T47D (cell line): ENCODE results near the gene KNTC1.

Experiments
- DNase-seq, 2 experiments: peaks; one replicate each; pipeline versions ENCODE4 v3.0.0 to v3.0.0-alpha.2; 2011 to 2012; ENCODE audit warnings: low read depth in 1 of 2, low spot score in 1 of 2
- JUND ChIP-seq: IDR thresholded peaks from 2 replicates; pipeline ENCODE4 v1.6.1; 2012; ENCODE audit warnings: low read depth
- in situ Hi-C: cut with HindIII; loops from 2 replicates; pipeline ENCODE4 v1.10.0; 2016; ENCODE audit warnings: low sequenced_read_pairs, low pct_unique_long_range_greater_than_20kb

The KNTC1 gene

DNA sequence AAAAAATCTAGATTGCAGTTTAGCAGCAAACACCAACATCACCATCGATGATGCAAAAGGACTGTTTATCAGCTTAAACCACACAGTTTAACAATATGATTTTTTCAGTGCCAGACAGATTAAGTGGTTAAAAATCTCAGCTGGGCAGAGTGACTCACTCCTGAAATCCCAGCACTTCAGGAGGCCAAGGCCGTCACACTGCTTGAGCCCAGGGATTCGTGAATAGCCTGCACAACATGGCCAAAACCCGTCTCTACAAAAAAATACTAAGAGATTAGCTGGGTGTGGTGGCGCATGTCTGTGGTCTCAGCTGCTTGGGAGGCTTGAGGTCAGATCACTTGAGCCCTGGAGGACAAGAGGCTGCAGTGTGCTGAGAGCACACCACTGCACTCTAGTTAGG lies 9.2 kb upstream of the KNTC1 start:
- no peak for DNase-seq
- TF ChIP-seq JUND = no peak
- in situ Hi-C loops = no loop called here

GRCh38 chr12:122518908-122519307 lies 8.1 kb upstream of the KNTC1 start:
- no peak for DNase-seq
- in situ Hi-C loops = no loop called here
- TF ChIP-seq JUND = no peak

GRCh38 chr12:122519418-122519817 lies 7.6 kb upstream of the KNTC1 start:
- in situ Hi-C loops = no loop called here
- DNase-seq = no peak
- no peak for TF ChIP-seq JUND

DNA sequence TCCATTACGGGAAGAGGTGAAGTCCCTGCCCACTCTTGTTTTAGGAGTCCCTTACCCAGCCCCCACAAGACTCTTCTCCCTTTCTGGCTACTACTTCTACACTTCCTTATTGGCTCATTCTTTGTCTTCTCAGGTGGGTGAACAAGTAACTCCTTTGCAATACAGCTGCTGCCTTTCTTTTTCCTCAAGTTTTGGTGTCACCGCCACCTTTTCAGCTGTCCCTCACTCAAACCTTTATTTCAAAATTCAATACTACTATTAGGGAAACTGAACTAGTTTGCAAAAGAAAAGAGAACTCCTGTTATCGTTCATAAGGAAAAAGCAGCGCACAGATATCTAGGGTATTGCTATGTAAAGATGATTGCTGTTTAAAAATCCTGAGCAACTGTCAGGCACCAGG lies 6.4 kb upstream of the KNTC1 start:
- DNase-seq = no peak
- in situ Hi-C loops = no loop called here
- no peak for TF ChIP-seq JUND

DNA sequence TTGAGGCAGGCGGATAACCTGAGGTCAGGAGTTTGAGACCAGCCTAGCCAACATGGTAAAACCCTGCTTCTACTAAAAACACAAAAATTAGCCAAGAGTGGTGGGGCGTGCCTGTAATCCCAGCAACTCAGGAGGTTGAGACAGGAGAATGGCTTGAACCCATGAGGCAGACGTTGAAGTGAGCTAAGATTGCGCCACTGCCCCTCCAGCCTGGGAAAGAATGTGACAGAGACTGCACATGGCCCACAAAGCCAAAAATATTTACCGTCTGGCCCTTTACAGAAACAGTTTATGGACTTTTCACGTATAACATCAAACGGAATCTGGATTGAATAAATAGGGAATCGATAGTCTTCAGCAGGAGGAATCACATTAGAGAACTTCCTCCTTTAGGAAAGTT lies 3.8 kb upstream of the KNTC1 start:
- no peak for TF ChIP-seq JUND
- peak in 1 of 2 experiments; percentile 41 for DNase-seq
- in situ Hi-C loops = no loop called here

DNA sequence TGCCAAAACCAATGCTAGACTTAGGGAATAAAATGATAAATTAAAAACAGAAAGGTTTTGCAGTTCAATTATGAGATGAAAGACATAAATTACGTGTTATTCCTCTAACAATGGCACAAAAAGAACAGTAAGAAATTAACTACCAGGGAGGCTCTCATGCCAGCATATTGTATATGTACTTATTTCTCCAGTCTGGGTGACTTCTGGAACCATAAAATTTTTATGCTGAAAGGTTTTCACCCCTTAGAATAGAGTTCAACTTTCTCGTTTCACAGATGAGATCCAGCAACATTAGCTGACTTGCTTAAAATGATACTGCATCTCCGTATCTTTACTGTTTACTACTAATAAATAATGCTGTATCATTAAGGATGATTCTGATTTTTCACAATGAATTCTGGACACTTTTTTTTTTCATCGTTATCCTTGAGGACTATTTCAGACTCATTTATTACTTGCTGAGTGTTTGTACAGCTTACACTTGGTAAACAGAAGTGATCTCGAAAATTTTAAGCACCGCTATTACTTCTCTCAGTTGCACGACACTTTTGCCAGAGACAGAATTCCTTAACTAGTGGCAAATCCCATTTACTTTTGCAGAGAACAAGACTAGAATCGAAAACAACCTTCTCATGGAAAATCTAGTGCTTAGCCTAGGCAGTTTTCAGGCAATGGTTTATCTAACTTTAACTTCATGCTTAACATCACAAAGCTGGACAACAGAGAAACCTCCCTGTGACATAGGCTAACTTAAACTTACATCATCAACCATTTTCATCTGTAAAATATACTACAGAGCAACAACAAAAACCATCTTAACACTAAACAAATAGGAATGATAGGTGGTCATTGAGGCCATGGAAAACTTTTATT lies 3.0 kb upstream of the KNTC1 start:
- no peak for TF ChIP-seq JUND
- DNase-seq = no peak
- in situ Hi-C loops = no loop called here

DNA sequence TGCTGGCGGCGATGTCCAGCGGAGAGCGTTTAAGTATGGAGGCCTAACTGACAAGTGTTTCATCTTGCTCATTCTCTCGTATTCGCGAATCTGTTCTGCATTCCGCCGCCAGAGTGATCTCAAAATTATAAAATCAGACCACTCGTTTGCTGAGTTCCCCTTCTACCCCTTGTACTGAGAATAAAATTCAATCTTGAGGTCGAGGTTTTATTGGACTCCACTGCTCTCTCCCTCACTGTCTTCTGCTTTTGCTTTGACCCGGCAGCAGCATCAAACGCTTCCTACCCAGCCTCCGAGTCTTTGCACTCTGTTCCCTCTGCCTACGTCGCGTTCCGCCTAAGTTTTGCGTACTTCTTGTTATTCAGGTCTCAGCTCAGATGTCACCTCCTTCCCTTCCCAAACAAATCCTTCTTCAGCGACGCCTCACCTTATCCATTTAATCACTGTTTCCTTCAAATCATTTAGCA lies 462 bp downstream of the KNTC1 start:
- in situ Hi-C loops = no loop called here
- TF ChIP-seq JUND = no peak
- DNase-seq = peak in 1 of 2 experiments; percentile 66

DNA sequence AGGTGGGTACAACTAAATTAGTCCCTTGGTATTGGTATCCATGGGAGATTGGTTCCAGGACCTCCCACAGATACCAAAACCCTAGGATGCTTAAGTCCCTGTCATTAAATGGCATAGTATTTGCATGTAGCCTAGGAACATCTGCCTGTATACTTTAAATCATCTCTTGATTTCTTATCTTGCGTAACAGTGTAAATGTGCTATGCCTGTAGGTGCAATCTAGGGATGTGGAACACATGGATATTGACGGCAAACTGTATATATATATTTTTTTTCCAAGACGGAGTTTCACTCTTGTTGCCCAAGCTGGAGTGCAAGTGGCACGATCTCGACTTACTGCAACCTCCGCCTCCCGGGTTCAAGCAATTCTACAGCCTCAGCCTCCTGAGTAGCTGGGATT lies 1.5 kb downstream of the KNTC1 start:
- no peak for TF ChIP-seq JUND
- in situ Hi-C loops = no loop called here
- no peak for DNase-seq

GRCh38 chr12:122528992-122529391 lies 1.9 kb downstream of the KNTC1 start:
- no peak for TF ChIP-seq JUND
- in situ Hi-C loops = no loop called here
- no peak for DNase-seq

GRCh38 chr12:122533856-122534255 lies 6.8 kb downstream of the KNTC1 start:
- DNase-seq = no peak
- in situ Hi-C loops = no loop called here
- TF ChIP-seq JUND = no peak

DNA sequence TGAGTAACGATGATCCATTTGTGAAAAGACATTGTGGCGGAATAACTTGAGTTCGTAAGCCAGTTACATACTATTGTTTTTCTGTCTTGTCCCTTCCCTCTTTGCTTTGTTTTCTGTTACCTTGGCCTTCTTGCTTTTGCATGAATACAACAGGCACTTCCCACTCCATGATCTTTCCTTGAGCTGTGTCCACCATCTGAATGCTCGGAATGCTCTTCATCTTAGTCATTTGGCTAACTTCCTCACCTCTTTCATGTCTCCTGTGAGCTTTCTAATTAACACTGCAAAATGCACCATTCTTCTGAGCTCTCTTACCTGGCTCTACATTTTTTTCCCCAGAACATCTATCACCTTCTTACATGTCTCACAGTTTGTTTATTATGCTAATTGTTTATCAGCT lies 10.0 kb downstream of the KNTC1 start:
- in situ Hi-C loops = no loop called here
- TF ChIP-seq JUND = no peak
- DNase-seq = no peak

GRCh38 chr12:122538496-122538895 lies 11.4 kb downstream of the KNTC1 start:
- no peak for TF ChIP-seq JUND
- in situ Hi-C loops = no loop called here
- no peak for DNase-seq

DNA sequence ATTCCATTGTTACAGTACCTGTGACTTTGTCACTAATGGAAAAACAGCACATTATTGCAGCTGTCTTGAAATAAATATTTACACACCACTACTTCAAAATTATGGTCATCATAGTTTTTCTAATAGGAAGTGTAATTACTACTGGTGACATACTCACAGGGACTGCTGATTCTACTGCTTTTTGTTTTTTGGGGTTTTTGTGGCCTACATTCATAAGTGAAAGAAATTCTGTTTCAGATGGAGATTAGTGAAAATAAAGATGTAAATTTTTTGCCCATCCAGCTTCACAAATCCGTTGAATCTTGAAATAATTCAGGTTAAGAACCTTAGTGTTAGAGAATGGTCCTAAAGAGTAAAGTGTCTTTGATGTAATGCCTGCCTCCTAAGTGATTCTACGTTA lies 17.5 kb downstream of the KNTC1 start:
- no peak for TF ChIP-seq JUND
- DNase-seq = no peak
- in situ Hi-C loops = no loop called here

DNA sequence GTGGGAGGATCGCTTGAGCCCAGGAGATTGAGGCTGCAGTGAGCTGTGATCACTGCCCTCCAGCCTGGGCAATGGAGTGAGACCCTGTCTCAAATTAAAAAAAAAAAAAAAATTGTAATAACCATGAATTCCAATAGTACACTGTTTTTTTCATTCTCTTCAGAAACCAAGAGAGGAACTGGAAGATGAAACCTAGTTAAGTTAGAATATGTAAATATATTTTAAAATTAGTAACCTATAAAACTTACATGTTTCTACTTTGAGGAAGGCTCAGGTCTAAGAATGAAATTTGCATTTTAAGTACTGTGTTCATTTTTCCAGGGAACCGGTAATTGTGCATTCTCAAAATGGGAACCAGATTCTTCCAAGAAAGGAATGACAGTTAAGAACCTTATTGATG lies 18.8 kb downstream of the KNTC1 start:
- no peak for TF ChIP-seq JUND

More for the DNA sequence above, 18.8 kb downstream of the KNTC1 start:
- in situ Hi-C loops = no loop called here
- DNase-seq = no peak
